ENCODE measurements around the gene CMBL.

CMBL gene

DNA sequence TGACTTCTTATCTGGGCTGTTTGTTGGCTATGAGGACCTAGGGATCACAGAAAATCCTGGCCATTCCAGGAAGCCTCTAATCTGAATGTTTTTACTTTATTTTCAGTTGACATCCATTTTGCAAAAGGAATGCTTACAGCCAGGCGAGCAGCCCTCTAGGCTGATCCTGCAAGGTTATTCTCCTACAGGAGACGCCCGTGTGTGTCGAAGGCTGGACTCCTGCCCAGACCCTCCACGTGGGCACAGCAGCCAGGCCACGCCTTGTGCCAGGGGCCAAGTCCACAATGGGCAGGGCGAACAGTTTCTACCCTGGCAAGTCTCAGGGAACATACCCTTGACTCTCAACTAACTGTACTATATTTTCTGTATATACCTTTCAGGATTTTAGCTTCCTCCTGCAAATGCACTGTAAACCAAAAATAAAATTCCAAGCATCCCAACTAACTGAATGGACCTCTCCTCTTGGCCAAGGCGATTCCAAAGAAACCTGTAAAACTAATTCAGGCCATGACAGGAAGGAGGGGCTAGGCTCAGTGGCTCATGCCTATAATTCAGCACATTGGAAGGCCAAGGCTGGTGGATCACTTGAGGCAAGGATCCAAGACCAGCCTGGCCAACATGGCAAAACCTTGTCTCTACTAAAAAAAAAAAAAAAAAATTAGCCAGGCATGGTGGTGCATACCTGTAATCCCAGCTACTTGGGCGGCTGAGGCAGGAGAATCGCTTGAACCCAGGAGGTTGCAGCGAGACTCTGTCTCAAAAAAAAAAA lies 5.7 kb downstream of the CMBL start:
- ChIA-PET CTCF (interaction anchor here (5.5 kb wide), 1 partner anchor 18 kb away, joined by 18 read pairs; no protein-coding TSS in a partner anchor), POLR2A (no interaction called here)
- TF ChIP-seq CTCF (IDR thresholded peaks at IDR 0.05; ENCODE audit: control extremely low read depth, extremely low read depth, low read depth, missing control alignments), result no peak
- DNase-seq (ENCODE audit: extremely low spot score), result no peak

DNA sequence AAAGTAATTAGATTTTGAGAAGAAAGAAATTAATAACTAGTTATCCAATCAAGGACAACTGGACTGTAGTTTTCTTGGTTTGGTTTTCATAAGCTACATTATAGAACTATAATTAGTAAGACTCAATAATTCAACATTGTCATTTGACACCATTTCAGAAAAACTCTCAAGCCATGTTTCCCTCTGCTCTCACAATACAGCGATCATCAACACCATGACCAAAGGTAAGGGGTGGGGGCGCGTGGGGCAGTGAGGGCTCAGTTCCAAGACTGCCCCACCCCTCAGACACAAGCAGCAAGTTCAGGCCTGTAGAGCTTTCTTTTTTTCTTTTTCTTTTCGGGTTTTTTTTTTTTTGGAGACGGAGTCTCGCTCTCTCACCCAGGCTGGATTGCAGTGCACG lies 6.4 kb downstream of the CMBL start:
- POLR2A ChIA-PET, result no interaction called here
- DNase-seq (ENCODE audit: extremely low spot score), result no peak
- TF ChIP-seq CTCF (IDR thresholded peaks at IDR 0.05; ENCODE audit: control extremely low read depth, extremely low read depth, low read depth, missing control alignments), result no peak
- CTCF ChIA-PET, result interaction anchor here (5.5 kb wide), 1 partner anchor 17 kb away, joined by 18 read pairs; no protein-coding TSS in a partner anchor

DNA sequence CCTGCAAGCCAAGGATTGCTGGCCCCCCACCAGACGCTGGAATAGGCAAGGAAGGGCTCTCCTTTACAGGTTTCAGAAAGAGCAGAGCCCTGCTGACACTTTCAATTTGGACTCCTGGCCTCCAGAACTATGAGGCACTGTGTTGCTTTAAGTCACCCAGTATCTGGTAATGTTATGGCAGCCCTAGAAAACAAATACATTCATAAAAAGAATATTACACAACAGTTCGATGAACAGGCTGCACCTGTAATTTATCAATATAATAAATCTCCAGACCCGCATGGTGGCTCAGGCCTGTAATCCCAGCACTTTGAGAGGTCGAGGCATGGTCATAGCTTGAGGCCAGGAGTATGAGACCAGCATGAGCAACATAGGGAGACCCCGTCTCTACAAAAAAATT lies 7.5 kb downstream of the CMBL start:
- no peak for TF ChIP-seq CTCF (IDR thresholded peaks at IDR 0.05; ENCODE audit: control extremely low read depth, extremely low read depth, low read depth, missing control alignments)
- no peak for DNase-seq (ENCODE audit: extremely low spot score)
- CTCF ChIA-PET, result interaction anchor here (5.5 kb wide), 1 partner anchor 16 kb away, joined by 18 read pairs; no protein-coding TSS in a partner anchor
- POLR2A ChIA-PET, result no interaction called here

DNA sequence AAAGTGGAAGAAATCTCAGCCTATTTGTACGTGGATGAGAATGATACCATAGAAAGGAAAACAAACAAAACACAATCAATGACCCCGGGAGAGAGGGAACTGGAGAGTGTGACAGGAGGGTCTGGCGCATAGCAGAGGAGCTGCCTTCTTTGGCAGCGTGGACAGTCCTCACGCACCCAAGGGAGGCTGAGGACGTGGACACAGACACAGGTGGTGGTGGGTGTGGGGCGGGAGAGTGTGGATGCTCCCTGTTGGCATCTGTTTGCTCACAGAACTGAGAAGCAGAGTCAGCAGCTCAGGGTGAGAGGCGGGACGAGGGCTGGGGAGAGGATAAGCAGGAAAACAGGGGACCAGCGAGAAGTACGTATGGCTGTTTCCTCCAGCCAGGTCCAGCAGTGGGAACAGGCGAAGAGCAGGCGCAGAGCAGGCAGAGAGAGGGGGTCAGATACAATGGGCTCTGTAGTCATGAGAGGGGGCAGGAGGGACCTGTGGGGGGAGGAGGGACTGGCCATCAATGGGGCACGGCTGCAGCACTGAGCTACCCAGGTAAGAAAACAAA lies 10.0 kb downstream of the CMBL start:
- POLR2A ChIA-PET, result no interaction called here
- no peak for DNase-seq (ENCODE audit: extremely low spot score)
- TF ChIP-seq CTCF (IDR thresholded peaks at IDR 0.05; ENCODE audit: control extremely low read depth, extremely low read depth, low read depth, missing control alignments), result no peak
- CTCF ChIA-PET, result no interaction called here

DNA sequence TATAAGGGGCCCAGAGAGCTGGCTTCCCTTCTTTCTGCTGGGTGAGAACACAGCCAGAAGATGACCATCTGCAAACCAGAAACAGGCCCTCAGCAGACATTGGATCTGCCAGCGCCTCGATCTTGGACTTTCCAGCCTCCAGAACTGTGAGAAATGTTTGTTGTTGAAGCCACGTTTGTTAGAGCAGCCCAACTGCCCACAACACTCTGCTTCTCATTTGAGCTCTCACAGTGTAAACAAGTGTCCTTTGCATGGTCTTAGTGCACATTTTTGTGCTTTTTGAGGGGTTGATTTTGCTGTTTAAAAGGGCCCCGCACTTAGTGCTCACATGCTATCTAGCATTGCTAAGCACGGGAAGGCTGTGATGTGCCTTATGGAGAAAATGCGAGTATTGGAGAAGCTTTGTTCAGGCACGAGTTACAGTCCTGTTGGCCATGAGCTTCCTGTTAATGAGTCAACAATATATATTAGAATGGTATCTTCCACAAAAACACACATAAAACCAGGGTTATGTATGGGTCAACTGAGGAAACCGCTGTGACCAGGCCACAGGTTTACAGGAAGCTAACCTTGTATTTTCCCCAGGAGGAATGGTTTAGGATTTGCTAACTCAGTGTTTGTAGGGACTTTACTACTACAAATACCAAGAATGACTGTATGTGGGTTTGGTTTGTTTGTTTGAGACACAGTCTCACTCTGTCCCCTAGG lies 11.9 kb downstream of the CMBL start:
- TF ChIP-seq CTCF (IDR thresholded peaks at IDR 0.05; ENCODE audit: control extremely low read depth, extremely low read depth, low read depth, missing control alignments), result no peak
- POLR2A ChIA-PET, result no interaction called here
- no peak for DNase-seq (ENCODE audit: extremely low spot score)
- CTCF ChIA-PET, result interaction anchor here (2.3 kb wide), 1 partner anchor 12 kb away, joined by 16 read pairs; no protein-coding TSS in a partner anchor

GRCh38 chr5:10293907-10294662 lies 13.6 kb downstream of the CMBL start:
- ChIA-PET CTCF (interaction anchor here (2.2 to 2.3 kb wide), 2 partner anchors 10 kb away, joined by 9 to 16 read pairs; no protein-coding TSS in a partner anchor), POLR2A (no interaction called here)
- no peak for TF ChIP-seq CTCF (IDR thresholded peaks at IDR 0.05; ENCODE audit: control extremely low read depth, extremely low read depth, low read depth, missing control alignments)
- no peak for DNase-seq (ENCODE audit: extremely low spot score)

Measured in GM10248 (cell line).